ENCODE results near the gene OSBPL5.

The OSBPL5 gene

DNA sequence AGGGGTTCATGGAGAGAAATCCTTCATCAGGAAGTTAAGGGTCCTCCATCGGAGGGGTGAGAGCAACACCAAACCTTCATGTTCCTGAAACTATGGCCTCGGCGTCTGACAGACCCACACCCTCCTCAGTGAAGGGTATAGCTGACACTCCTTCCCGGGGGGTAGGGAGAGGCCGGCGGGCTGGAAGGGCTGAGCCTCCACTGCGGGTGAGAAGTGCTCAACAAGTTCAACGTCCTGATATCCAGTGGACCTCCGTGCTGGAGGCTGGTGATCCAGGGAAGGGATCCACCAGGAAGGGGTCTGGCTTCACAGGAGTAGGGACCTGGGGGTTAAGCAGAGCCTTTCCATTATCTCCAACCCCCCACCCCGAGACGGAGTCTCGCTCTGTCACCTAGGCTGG lies 120.2 kb downstream of the OSBPL5 start:
- H3K4me3 Mint-ChIP-seq, result no peak overlapping the region
- H3K9me3 Mint-ChIP-seq, result no peaks in the 10 kb centered on the region
- H3K27ac Mint-ChIP-seq, result no peak overlapping the region
- H3K4me1 Mint-ChIP-seq (ENCODE audit: low read depth), result peaks cover 10% of the 10 kb centered on the region
- no peaks in the 10 kb centered on the region for H3K27me3 Mint-ChIP-seq (ENCODE audit: low read depth)
- peaks cover 23% of the 10 kb centered on the region for H3K36me3 Mint-ChIP-seq (ENCODE audit: low read depth)

DNA sequence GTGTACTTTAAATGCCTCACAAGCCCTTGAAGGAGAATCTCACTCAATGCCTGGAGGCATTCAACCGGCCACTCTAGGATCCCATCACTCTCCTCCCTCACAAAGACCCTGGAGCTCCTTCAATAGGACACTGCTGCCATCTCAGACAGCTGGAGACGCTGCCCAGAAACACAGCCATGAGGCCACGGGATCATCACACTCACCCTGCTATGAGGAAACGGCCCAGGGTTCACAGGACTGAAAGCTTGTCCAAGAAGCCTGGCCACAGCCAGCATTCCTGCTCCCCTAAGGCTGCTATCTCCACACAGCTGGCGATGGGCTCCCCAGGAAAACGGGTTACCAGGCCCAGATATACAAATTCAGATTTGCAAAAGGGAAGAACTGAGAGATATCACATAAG lies 121.1 kb downstream of the OSBPL5 start:
- Mint-ChIP-seq H3K27me3 (ENCODE audit: low read depth) (no peaks in the 10 kb centered on the region), H3K4me3 (no peak overlapping the region), H3K9me3 (no peaks in the 10 kb centered on the region), H3K27ac (no peak overlapping the region), H3K4me1 (ENCODE audit: low read depth) (peaks cover 4% of the 10 kb centered on the region), H3K36me3 (ENCODE audit: low read depth) (peaks cover 27% of the 10 kb centered on the region)

DNA sequence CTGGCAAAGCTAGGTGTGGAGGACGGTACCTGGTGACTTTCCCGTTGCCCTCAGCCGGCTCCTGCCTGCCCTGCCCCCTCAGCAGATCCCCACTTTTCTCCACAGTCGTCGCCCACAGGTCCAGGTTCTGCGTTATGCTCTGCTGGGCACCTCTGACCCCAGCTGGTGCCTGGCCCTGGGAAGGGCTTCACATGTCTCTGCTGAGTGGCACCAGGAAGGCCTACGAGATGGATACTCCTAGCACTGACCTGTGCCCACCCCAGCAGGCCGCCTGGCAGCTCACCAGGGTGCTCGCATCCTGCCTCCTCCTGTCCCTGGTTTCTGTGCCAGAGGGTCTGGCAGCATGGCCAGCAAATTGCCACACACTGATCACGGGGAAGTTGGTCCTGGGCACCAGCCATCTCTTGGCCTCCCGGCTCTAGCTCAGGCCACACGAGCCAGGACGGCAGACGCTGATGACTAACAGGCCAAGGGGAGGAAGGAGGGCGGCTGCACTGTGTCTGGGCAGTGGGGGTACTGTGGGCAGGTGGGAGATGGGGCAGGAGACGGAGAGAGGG lies 121.7 kb downstream of the OSBPL5 start:
- Mint-ChIP-seq H3K9me3 (no peaks in the 10 kb centered on the region), H3K36me3 (ENCODE audit: low read depth) (peaks cover 30% of the 10 kb centered on the region), H3K4me3 (no peak overlapping the region), H3K27me3 (ENCODE audit: low read depth) (no peaks in the 10 kb centered on the region), H3K4me1 (ENCODE audit: low read depth) (peaks cover 4% of the 10 kb centered on the region), H3K27ac (no peak overlapping the region)

DNA sequence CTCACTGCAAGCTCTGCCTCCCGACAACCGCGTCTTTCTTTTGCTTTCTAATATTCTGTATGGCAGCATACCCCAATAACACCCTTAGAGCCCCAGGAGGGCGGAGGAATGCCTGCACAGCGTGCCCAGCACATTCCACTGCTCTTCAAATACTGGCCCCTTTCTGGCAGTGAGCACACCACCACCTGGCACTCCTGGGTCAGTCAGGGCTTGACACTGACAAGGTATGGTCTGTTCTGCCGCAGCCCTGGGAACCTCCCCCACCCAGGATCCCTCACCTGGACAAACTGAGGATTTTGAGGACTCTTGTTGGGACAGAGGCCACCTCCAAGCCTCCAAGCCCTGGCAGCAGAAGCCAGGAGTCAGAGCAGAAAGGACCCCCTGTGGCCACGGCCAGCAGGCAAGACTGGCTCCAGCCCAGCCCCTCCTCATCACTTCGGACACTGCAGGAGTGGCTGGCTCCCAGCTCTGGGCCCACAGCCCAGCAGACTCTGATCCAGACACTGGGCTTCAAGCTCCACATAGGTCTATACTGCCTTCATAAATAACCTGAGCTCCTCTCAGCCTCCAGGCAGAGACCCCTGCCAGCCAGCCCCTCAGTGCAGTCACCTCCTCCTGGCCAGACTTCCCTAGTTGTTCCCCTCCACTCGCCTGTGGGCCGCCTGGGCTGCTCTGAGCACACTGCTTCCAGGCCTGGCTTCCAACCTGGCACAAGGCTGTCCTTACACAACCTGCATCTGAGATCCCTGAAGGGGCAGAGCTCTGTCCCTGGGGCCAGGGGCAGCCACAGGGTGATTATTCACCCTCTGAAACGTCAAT lies 122.4 kb downstream of the OSBPL5 start:
- Mint-ChIP-seq H3K4me1 (ENCODE audit: low read depth) (peaks cover 7% of the 10 kb centered on the region), H3K4me3 (no peak overlapping the region), H3K27me3 (ENCODE audit: low read depth) (no peaks in the 10 kb centered on the region), H3K27ac (no peak overlapping the region), H3K9me3 (no peaks in the 10 kb centered on the region), H3K36me3 (ENCODE audit: low read depth) (peaks cover 30% of the 10 kb centered on the region)

DNA sequence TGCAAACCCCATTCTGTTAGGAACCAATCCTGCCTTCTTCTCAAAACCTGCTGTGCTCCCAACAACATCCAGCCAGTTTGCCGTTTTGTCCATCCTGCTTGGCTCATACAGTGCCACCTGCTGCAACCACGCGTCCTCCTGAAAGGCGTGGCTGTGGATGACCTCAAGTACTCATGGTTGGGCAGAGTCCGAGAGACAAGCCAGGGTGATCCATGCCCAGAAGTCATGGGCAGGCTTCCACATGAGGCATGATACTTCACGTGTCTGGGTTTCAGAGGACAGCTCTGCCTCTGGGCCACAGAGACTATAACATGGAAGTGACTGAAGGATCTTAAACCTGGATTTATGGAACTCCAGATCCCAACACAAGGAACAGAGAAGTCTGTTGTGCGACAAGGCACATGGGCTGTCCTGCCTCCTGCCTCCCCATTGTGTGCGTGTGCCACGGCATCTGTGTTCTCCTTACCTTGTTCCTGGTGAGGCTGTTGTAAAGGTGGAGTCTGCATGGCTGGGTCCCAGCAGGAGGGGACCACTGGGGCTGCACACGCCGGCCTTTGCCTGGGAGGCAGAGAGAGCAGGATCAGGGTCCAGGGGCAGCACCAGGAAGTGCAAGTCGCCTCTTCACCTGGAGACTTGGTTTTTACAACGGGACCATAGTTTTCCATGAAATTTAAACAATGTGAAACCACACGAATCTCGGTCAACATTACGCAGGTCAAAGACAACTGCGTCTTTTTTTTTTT lies 123.2 kb downstream of the OSBPL5 start:
- peaks cover 36% of the 10 kb centered on the region for H3K36me3 Mint-ChIP-seq (ENCODE audit: low read depth)
- H3K4me1 Mint-ChIP-seq (ENCODE audit: low read depth), result peaks cover 10% of the 10 kb centered on the region
- H3K27ac Mint-ChIP-seq, result no peak overlapping the region
- H3K9me3 Mint-ChIP-seq, result no peaks in the 10 kb centered on the region
- no peak overlapping the region for H3K4me3 Mint-ChIP-seq
- H3K27me3 Mint-ChIP-seq (ENCODE audit: low read depth), result no peaks in the 10 kb centered on the region

DNA sequence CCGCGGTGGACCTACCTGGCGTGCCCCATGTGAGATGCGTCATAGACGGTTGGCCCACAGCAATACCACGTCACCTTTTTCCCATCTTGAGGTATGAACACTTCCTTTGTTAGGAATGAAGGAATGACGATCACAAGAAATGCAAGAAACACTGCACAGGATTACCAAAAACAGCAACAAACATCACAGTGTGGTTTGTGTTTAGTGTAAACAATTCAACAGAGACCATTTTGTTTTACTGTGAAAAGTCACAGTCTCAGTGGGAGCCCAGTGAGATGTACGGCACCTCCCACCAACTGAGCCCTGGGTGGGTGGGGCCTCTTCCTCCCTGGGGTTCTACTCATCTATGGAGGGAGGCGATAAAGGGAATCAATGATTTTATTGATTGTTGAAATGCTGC lies 124.2 kb downstream of the OSBPL5 start:
- Mint-ChIP-seq H3K27me3 (ENCODE audit: low read depth) (no peaks in the 10 kb centered on the region), H3K9me3 (no peaks in the 10 kb centered on the region), H3K36me3 (ENCODE audit: low read depth) (peaks cover 42% of the 10 kb centered on the region), H3K27ac (no peak overlapping the region), H3K4me3 (no peak overlapping the region), H3K4me1 (ENCODE audit: low read depth) (peaks cover 17% of the 10 kb centered on the region)

DNA sequence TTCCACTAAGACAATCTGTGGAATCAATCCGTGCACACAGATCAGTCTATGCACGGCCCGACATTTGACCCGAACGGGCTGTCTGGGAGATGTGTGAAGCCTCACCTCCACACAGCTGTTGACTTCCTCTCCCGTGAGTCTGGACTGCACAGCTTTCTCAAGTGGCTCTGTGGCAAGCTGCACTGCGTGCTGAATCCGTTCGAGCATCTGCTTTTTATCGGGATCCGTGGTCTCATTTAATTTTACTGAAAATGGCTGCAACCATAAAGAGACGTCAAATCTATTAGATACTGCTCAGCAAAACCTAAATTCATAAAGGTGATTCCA lies 127.2 kb downstream of the OSBPL5 start:
- Mint-ChIP-seq H3K27ac (no peak overlapping the region), H3K4me3 (no peak overlapping the region), H3K36me3 (ENCODE audit: low read depth) (peaks cover 42% of the 10 kb centered on the region), H3K27me3 (ENCODE audit: low read depth) (no peaks in the 10 kb centered on the region), H3K4me1 (ENCODE audit: low read depth) (peaks cover 13% of the 10 kb centered on the region), H3K9me3 (no peaks in the 10 kb centered on the region)

Data from T-helper 1 cell treated with Interleukin-12 subunit alpha and Interleukin-12 subunit beta and Interleukin-4 antibody, amounts not matched to agents 30 μg/mL and 1 μg/mL, for 36 hours (primary cell).